GM18870 (cell line): ENCODE data around the gene GJA8.
"Not testable (repeated sequence)": the region's sequence is repeated elsewhere in the genome, so short reads cannot be mapped to it uniquely, and the experiment has no call there.

ENCODE experiments used
- ATAC-seq: cut with Tn5 transposase; IDR thresholded peaks from one replicate; pipeline ENCODE4 v1.9.1; 2021; ENCODE audit warnings: moderate library complexity; ENCODE audit not compliant: unreplicated experiment

Gene GJA8

GRCh38 chr1:147927215-147927614 is 24.6 kb downstream of the GJA8 start:
- ATAC-seq, result not testable (repeated sequence)

- peak; percentile 4 for ATAC-seq
These were observed 25.1 kb downstream of the GJA8 start for GRCh38 chr1:147927689-147928088.

DNA sequence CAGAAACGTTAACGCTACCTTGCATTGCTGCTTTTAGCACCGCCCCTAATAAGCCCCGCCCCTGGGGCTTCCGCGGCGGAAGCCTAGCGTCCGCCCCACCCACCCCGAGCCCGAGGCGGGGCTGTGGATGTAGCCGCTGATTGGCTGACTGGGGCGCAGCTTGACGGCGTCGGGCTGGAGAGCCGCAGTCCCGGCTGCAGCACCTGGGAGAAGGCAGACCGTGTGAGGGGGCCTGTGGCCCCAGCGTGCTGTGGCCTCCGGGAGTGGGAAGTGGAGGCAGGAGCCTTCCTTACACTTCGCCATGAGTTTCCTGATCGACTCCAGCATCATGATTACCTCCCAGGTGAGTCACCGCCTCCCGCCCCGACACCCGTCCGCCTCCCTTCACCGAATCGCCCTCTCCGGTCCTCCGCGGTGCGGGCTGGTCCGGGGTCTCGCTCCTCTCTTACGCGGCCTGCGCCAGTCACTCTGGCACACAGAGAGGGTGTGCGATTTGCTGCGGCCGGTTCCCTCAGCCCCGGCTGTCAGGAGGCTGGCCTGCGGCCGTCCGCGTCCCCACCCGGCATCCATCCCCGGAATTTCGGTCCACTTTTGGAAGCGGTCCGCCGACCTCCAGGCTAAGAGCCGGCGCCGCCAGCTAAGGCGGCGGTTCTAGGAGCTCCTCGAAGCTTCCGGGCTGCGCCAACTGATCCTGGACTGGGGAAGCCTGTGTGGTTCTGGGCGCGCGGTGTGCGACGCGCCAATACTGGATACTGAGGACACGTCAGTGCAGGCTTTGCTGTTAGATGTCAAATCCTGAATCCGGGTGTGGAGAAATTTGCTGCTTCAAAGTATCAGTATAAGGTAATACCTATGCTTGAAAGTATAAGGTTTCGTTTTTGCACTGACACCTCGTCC is 25.9 kb downstream of the GJA8 start, which contains the start of gene GPR89B:
Gene GPR89B (plus strand): TSS at position 185 of the 897 bp plus-strand sequence. CDS start 117 bp downstream, at position 302.
- peak; percentile 84 for ATAC-seq

- not testable (repeated sequence) for ATAC-seq
These were observed 28.5 kb downstream of the GJA8 start for GRCh38 chr1:147931137-147931536.

DNA sequence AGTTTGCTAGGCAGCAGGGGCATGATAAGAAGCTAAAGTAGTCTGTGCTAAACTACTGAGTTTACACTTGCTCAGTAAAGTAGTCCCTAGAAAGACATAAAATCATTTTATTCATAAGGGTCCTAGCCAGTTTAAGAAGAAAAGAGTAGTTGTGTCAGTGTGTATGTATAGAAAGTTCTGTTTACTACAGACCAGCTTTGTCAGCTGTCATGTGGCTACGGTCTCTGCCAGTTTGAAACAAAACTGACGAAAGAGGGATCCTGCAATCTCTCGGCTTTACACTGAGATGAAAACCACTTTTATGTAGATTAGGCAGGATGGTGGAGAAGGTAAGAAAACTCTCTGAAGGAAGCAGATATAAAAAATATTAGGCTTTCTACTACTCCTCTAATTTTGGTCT is 32.7 kb downstream of the GJA8 start:
- not testable (repeated sequence) for ATAC-seq

DNA sequence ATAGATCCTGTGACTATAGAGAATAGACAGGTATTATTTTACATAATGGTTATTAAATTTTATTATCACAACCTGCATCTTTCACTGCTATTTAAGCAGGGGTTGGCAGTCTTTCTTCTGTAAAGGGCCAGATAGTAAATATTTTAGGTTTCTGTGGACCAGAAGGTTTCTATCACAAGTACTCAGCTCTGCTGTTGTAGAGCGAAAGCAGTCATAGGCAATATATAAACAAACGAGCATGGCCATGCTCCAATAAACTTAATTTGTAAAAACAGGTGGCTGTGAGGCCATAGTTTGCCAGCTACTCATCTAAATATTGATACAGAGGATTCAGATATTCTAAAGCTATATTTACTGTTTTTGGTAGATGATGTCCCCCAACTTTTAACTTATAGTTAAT is 37.9 kb downstream of the GJA8 start:
- ATAC-seq, result not testable (repeated sequence)

DNA sequence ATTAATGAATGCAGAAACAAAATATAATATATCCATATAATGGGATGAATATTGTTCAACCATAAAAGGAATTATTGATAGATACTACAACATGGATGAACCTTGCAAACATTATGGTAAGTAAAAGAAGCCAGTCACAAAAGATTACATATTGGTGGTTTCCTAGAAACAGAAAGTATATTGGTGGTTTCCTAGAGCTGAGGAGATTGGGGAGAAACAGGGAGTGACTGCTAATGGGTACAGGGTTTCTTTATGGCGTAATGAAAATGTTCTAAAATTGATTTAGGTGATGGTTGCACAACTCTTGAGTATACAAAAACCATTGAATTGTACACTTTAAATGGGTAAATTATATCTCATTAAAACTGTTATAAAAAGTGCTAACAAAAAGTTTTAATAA is 40.0 kb downstream of the GJA8 start:
- ATAC-seq, result not testable (repeated sequence)

DNA sequence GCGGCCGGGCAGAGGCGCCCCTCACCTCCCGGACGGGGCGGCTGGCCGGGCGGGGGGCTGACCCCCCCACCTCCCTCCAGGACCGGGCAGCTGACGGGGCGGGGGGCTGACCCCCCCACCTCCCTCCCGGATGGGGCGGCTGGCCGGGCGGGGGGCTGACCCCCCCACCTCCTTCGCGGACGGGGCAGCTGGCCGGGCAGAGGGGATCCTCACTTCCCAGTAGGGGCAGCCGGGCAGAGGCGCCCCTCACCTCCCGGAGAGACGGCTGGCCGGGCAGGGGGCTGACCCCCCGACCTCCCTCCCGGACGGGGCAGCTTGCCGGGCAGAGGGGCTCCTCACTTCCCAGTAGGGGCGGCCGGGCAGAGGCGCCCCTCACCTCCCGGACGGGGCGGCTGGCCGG is 46.9 kb downstream of the GJA8 start:
- not testable (repeated sequence) for ATAC-seq
